GM23338 (cell line): ENCODE results near the gene IDI1. TPM values are rescaled to one million over a fixed set of nuclear protein-coding genes. Genes with fewer than 3 reads are reported as not detected.

ENCODE experiments used
- ATAC-seq: fragments of 200-7000 bp; cut with Tn5 transposase; 3 replicates; pipeline ENCODE4 v1.9.1; 2020
- DNase-seq: peaks from one replicate; pipeline ENCODE4 v3.0.0-alpha.2; 2015; ENCODE audit warnings: low spot score
- H2AFZ ChIP-seq: fragments of 200-600 bp; sonication (generic); 2 replicates; pipeline ENCODE4 v1.8.0; 2016; ENCODE audit warnings: antibody characterized with exemption, mild to moderate bottlenecking, moderate library complexity
- H3F3A ChIP-seq: fragments of 200-600 bp; sonication (generic); replicated peaks from 2 replicates; pipeline ENCODE4 v1.8.0; 2017; ENCODE audit warnings: antibody characterized with exemption, mixed run types, low read depth
- H3K27ac ChIP-seq: fragments of 200-600 bp; sonication (generic); 2 replicates; pipeline ENCODE4 v1.6.1; 2016; ENCODE audit warnings: low read depth
- H3K27me3 ChIP-seq: fragments of 200-600 bp; sonication (generic); 2 replicates; pipeline ENCODE4 v1.8.0; 2016; ENCODE audit warnings: mild to moderate bottlenecking, mixed run types, moderate library complexity; ENCODE audit not compliant: insufficient read depth
- H3K36me3 ChIP-seq: fragments of 200-600 bp; sonication (generic); 2 replicates; pipeline ENCODE4 v1.8.0; 2016; ENCODE audit warnings: mild to moderate bottlenecking; ENCODE audit not compliant: insufficient read depth
- H3K4me1 ChIP-seq: fragments of 200-600 bp; sonication (generic); 2 replicates; pipeline ENCODE4 v1.8.0; 2016; ENCODE audit warnings: mild to moderate bottlenecking, moderate library complexity; ENCODE audit not compliant: insufficient read depth
- H3K4me2 ChIP-seq: fragments of 200-600 bp; sonication (generic); 2 replicates; pipeline ENCODE4 v1.7.1; 2017; ENCODE audit warnings: mixed run types
- H3K4me3 ChIP-seq: fragments of 200-600 bp; sonication (generic); 2 replicates; pipeline ENCODE4 v1.6.1; 2016; ENCODE audit warnings: mixed run types
- H3K79me2 ChIP-seq: fragments of 200-600 bp; sonication (generic); replicated peaks from 2 replicates; pipeline ENCODE4 v1.8.0; 2017; ENCODE audit warnings: mild to moderate bottlenecking; ENCODE audit not compliant: insufficient read depth
- H3K9me2 ChIP-seq: fragments of 200-600 bp; sonication (generic); 2 replicates; pipeline ENCODE4 v1.8.0; 2017; ENCODE audit not compliant: insufficient read depth
- H4K20me1 ChIP-seq: fragments of 200-600 bp; sonication (generic); replicated peaks from 2 replicates; pipeline ENCODE4 v1.8.0; 2017; ENCODE audit warnings: mild to moderate bottlenecking; ENCODE audit not compliant: insufficient read depth
- H3K27ac Mint-ChIP-seq: 2 replicates; pipeline ENCODE4 v1.8.0; 2020; ENCODE audit warnings: inconsistent platforms, mild to moderate bottlenecking, moderate library complexity, mixed read lengths
- H3K27me3 Mint-ChIP-seq: 3 replicates; pipeline ENCODE4 v1.8.0; 2022; ENCODE audit warnings: low read depth, mild to moderate bottlenecking, moderate library complexity, mixed read lengths, inconsistent platforms; ENCODE audit not compliant: insufficient read depth, poor library complexity
- H3K36me3 Mint-ChIP-seq: 3 replicates; pipeline ENCODE4 v1.8.0; 2021; ENCODE audit warnings: low read depth, mild to moderate bottlenecking, inconsistent platforms, moderate library complexity, mixed read lengths
- H3K4me1 Mint-ChIP-seq: 3 replicates; pipeline ENCODE4 v1.8.0; 2020; ENCODE audit warnings: mild to moderate bottlenecking, inconsistent platforms, mixed read lengths
- H3K4me3 Mint-ChIP-seq: 3 replicates; pipeline ENCODE4 v1.8.0; 2021; ENCODE audit warnings: moderate library complexity, mild to moderate bottlenecking, inconsistent platforms, mixed read lengths
- H3K9me3 Mint-ChIP-seq: 3 replicates; pipeline ENCODE4 v1.8.0; 2020; ENCODE audit warnings: moderate library complexity, mild to moderate bottlenecking, inconsistent platforms, mixed read lengths
- CREB1 ChIP-seq: fragments of 250-450 bp; sonication (Bioruptor Pico); IDR thresholded peaks from 2 replicates; pipeline ENCODE4 v1.5.0; 2020; ENCODE audit warnings: low read depth, mild to moderate bottlenecking, moderate library complexity
- CTCF ChIP-seq, 2 experiments: fragments of 200-600 bp in 1 of 2; sonication (generic) in 1 of 2; conservative IDR thresholded peaks; 2 replicates each; pipeline versions ENCODE4 v1.5.1 to v1.6.1; 2016 to 2017; ENCODE audit warnings: antibody characterized with exemption in 2 of 2, low read depth in 2 of 2, mild to moderate bottlenecking in 2 of 2, moderate library complexity in 1 of 2
- ETS1 ChIP-seq: IDR thresholded peaks from 2 replicates; pipeline ENCODE4 v1.6.1; 2016; ENCODE audit warnings: antibody characterized with exemption
- EZH2 ChIP-seq: fragments of 200-600 bp; sonication (generic); IDR thresholded peaks from one replicate; pipeline ENCODE4 v1.8.0; 2017; ENCODE audit warnings: antibody characterized with exemption, mild to moderate bottlenecking, low read depth; ENCODE audit not compliant: unreplicated experiment
- EZH2phosphoT487 ChIP-seq: fragments of 200-600 bp; sonication (generic); IDR thresholded peaks from one replicate; pipeline ENCODE4 v1.8.1; 2018; ENCODE audit warnings: antibody characterized with exemption; ENCODE audit not compliant: unreplicated experiment
- JUNB ChIP-seq: IDR thresholded peaks from one replicate; pipeline ENCODE4 v1.6.1; 2016; ENCODE audit warnings: antibody characterized with exemption; ENCODE audit not compliant: unreplicated experiment
- NANOG ChIP-seq: IDR thresholded peaks from 2 replicates; pipeline ENCODE4 v1.6.1; 2016; ENCODE audit warnings: antibody characterized with exemption, borderline replicate concordance
- POLR2AphosphoS5 ChIP-seq: IDR thresholded peaks from 2 replicates; pipeline ENCODE4 v1.6.1; 2016; ENCODE audit warnings: antibody characterized with exemption, low read depth
- STAT1 ChIP-seq: IDR thresholded peaks from one replicate; pipeline ENCODE4 v1.6.1; 2016; ENCODE audit warnings: antibody characterized with exemption; ENCODE audit not compliant: unreplicated experiment
- ZNF114 ChIP-seq: fragments of 250-450 bp; sonication (Bioruptor Pico); IDR thresholded peaks from 2 replicates; pipeline ENCODE4 v1.5.0; 2020; ENCODE audit warnings: mild to moderate bottlenecking, moderate library complexity
- ZNF462 ChIP-seq: fragments of 250-450 bp; sonication (Bioruptor Pico); IDR thresholded peaks from 2 replicates; pipeline ENCODE4 v1.5.0; 2020; ENCODE audit warnings: mild to moderate bottlenecking, moderate library complexity
- polyA plus RNA-seq: library from polyadenylated mRNA; unstranded; fragments of >200 nt; fragmentation: Nextera tagmentation; extraction: Ambion mirVana; gene quantifications from 2 replicates; pipeline ENCODE4 v1.2.1, GENCODE V29; 2016
- total RNA-seq: library from RNA; depleted of rRNA; stranded (reverse); fragments of >200 nt; shearing (Covaris generic); gene quantifications from 2 replicates; pipeline ENCODE4 v1.2.3, GENCODE V29; 2014

Gene IDI1
- total and polyA plus RNA-seq, 2 experiments from 2014 or later = 119 to 154 TPM

GRCh38 chr10:1058017-1058416 lies 9.1 kb upstream of the IDI1 start:
- H3K4me3 Mint-ChIP-seq = peak overlapping the region; percentile 98
- H3K4me3 ChIP-seq = peak overlapping the region; percentile 70; the same call in 1 of the 2 replicates

More at GRCh38 chr10:1058017-1058416, 9.1 kb upstream of the IDI1 start:
- Histone ChIP-seq H3F3A (peaks cover 3% of the 10 kb centered on the region; the same call in 1 of the 2 replicates), H3K27ac (no peak overlapping the region), H3K4me1 (peaks cover 11% of the 10 kb centered on the region), H2AFZ (no peak overlapping the region), H3K79me2 (peaks cover 89% of the 10 kb centered on the region), H3K36me3 (no peaks in the 10 kb centered on the region), H3K9me2 (no peaks in the 10 kb centered on the region), H3K4me2 (peak overlapping the region; percentile 91), H3K27me3 (no peaks in the 10 kb centered on the region), H4K20me1 (peaks cover 23% of the 10 kb centered on the region)
- DNase-seq (no peak), ATAC-seq (no peak)
- Mint-ChIP-seq H3K9me3 (no peaks in the 10 kb centered on the region), H3K4me1 (peaks cover 21% of the 10 kb centered on the region), H3K27me3 (peaks cover 7% of the 10 kb centered on the region), H3K27ac (no peak overlapping the region), H3K36me3 (peaks cover 15% of the 10 kb centered on the region; the same call in 2 of the 3 replicates)
- TF ChIP-seq ETS1 = no peak
- TF ChIP-seq EZH2phosphoT487 = no peak
- no peak for TF ChIP-seq ZNF114 (CRISPR knock-in tag)
- TF ChIP-seq CREB1 = no peak
- no peak for TF ChIP-seq CTCF (conservative IDR thresholded peaks at IDR 0.05; ENCODE audit: low read depth in 2 of 2)
- TF ChIP-seq ZNF462 = no peak
- no peak for TF ChIP-seq STAT1
- TF ChIP-seq EZH2 = no peak
- TF ChIP-seq JUNB = no peak
- TF ChIP-seq NANOG = no peak
- TF ChIP-seq POLR2AphosphoS5 = no peak
